ENCODE measurements around the gene ZNF791.
"Not testable (repeated sequence)": the region's sequence is repeated elsewhere in the genome, so short reads cannot be mapped to it uniquely, and the experiment has no call there.

ZNF791 gene

DNA sequence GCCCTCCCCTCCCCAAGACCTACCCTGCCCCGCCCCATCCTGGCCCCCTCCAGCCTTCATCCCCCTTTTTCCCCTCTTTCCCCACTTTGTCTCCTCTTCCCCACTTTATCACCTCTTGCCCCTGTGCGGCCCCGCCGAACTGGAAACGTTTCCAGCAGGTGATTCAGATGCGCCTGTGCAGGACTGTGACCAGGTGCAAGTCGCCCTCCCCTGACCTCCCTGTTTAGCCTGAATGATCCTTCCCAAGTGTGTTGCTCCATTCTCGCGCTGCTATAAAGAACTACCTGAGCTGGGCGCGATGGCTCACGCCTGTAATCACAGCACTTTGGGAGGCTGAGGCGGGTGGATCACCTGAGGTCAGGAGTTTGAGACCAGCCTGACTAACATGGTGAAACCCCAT lies 25.9 kb downstream of the ZNF791 start:
- DNase-seq: no peak

DNA sequence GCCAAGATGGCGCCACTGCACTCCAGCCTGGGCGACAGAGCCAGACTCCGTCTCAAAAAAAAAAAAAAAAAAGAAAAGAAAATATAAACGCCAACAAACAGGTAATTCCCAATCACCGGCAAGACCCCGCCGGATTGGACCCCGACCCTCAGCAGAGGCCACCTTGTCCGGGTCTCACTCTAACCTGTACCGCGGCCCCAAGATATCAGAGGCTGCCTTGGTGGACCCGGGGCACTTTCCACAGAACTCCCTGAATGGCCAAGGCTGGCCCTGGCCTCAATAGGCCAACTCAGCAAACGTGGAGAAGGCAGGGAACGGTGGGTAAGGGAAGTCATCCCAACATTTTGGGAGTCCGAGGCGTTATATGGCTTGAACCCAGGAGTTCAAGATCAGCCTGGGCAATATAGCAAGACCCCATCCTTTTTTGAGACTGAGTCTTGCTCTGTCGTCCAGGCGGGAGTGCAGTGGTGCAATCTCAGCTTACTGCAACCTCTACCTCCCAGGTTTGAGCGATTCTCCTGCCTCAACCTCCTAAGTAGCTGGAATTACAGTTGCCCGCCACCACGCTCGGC lies 28.0 kb downstream of the ZNF791 start:
- DNase-seq: no peak

DNA sequence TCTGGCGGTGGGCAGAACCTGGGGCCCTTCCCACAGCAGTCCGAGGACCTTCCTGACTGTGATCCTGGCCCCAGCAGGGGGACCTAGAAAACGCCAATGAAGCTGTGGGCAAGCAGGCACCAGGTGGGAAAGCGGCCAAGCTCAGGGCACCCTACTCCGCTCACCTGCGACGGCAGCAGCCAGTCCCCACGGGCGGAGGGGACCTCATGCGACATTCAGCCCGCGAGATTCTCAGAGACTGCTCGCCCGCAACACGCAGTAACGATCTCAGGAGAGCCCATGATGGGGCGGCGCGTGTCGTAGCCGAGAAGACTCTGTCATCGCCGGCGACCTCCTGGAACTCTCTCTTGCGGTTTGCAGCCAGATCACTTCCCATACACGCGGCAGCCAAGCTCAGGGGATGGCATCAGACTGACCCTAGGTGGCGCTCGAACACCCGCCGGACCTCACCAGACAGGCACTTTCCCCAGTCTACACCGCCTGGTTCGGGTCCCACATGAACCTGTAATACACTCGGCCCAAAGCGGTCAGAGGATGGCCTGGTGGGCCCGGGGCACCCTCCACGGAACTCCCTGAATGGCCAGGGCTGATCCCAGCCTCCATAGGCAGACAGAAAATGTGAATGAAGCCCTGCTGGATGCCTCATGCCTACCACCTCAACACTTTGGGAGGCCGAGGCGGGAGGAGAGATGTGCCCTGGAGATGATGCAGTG lies 29.3 kb downstream of the ZNF791 start:
- DNase-seq: peak; percentile 74

DNA sequence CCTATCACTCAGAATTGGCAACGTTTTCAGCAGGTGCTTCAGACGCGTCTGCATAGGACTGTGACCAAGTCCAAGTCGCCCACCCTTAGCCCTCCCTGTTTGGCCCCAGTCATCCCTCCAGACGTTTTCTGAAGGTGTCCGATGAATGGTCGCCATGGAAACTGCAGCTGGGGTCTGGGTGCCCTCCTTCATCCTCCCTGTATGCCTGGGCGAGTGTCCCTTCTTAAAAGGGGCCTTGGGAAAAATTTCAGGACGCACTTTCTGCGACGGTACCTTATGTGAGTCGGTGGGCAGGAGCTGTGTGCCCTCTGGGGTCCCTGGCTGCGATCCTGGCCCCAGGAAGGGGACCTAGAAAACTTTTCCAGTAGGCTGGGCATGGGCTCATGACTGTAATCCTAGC lies 30.7 kb downstream of the ZNF791 start:
- DNase-seq: no peak

DNA sequence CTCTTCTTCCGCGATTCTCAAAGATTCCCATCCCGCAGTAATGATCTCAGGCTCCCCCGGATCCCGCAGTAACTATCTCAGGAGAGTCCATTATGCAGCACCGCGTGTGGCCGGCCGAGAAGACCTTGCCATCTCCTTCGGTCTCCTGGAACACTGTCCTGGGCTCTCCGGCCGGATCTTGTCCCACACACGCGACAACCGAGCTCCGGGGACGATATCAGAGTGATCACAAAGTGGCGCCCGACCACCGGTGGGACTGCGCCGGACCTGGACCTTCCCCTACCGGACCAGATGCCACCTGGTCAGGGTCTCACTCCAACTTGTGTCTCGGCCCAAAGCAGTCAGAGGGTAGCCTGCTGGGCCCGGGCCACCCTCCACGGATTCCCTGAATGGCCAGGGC lies 31.8 kb downstream of the ZNF791 start:
- DNase-seq: no peak

DNA sequence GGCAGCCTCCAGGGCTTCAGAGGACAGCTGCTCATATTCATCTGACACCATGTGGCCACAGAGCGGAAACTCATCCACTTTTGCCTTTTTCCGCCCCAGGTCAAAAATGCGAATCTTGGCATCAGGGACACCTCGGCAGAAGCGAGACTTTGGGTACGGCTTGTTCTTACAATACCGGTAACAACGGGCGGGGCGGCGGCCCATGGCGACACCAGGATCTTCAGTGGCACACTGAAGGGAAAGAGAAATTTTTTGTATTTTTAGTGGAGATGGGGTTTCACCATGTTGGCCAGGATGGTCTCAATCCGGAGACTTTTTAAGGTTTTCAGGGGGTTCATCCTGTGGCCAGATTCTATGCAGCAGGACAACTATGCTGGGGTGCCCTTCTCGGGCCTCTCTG lies 33.0 kb downstream of the ZNF791 start:
- not testable (repeated sequence) for DNase-seq

DNA sequence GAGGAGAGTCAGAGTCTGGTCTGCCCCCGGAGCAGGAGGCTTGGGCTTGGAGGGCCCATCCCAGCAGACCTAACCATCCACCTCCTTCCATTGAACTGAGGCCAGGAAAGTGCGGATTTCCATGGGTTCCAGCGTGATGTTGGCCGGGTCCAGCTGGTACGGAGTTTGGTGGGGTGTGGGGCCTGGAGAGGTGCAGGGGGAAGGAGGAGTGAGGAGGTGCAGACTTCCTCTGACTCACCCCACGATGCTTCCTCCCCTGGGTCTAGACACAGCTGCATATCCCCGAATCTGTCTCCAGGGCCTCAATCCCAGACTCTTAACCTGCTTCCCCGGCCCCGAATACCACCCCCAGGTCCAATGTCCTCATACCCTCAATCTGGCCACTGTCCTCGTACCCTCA lies 35.8 kb downstream of the ZNF791 start:
- no peak for DNase-seq

DNA sequence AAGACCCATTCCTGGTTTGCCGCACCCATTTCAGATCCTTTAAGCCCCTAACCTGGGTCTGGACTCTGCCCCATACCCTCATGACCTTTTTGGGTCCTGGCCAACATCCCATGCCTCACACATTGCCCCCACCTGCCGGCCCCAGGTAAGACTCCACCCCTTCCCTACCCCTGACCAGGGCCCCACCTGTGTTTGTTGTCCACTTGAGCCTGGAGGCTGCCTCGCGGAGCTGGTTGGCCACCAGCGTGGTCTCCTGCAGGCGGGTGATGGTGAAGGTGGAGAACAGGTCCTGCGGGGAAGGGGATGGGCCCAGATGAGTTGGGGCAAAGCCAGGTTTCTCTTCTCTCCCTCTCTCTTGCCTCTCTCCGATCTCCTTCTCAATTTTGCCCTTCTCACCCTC lies 36.3 kb downstream of the ZNF791 start:
- no peak for DNase-seq

DNA sequence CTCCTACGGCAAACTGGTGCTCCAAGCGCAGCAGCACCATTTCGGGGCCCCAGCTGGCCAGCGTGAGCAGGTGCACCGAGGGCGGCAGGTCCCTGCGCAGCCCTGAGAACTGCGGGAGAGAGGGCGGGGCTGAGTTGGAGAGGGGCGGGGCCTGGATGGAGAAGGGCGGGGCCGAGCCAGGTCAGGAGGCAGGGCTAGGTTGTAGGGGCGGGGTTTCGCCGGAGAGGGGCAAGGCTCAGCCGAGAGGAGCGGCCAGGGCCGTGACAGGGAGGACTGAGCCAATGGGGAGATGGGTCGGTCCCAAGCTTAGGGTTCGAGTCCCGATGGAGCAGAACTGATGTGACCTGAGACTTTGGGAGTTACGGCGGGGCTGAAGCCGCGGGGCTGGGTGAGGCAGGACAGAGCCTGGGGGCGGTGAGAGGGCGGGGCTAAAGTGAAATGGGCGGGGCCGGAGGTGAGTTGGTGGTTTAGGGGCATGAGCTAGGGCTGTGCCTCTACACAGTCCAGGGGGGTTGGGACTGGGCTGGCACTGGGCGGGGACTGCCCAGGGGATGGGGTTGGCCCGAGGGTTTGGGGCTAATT lies 36.9 kb downstream of the ZNF791 start:
- DNase-seq: no peak

DNA sequence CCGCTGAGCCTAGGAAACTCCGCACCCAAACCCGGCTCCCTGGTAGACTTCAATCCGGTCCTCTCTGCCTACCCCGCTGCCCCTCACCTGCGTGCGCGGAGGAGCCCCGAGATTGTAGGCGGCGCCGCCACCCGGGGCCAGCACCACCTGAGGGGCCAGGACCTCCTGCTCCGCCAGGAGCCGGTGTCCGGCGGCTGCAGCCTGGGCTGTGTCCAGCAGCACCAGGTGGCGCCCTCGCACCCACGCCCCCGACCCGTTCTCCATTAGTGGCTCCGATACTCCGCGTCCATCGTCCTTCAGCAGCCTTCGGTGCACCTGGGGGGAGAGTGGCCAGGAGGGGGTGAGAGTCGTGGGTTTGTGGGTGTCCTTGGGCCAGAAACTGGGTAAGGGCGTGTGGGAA lies 37.4 kb downstream of the ZNF791 start:
- no peak for DNase-seq

DNA sequence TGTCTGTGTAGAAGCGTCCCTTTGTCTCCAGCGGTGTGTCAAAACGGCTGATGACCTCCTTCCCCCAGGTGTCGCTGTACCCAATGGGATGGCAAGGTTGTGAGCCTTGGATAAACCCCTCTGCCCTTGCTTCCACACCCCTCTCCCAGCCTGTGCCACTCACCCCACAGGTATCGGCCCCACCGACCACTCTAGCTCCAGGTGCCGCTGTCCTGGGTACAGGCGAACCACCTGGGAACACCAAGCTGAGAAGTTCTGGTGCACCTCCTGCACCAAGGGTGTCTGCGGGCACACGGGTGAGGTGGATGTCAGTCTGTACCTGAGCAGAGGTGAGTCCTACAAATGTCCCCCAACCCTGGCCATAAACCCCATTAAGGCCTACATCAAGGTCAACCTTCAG lies 39.2 kb downstream of the ZNF791 start:
- DNase-seq: no peak

DNA sequence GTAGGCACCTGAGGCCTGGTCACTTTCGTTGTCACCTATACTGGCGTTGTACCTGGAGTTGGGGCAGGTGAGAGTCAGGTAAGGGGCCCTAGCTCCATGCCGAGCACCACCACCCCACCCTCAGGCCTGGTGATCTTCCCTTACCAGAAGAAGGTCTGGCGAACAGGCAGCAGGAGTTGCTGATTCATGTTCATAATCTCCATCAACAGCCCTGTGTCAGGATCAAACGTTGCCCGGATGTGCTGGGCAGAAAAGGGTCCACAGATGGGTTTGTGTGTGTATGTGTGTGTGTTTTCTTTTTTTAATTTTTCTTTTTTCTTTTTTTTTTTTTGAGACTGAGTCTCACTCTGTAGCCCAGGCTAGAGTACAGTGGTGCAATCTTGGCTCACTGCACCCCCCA lies 41.5 kb downstream of the ZNF791 start:
- DNase-seq: no peak

DNA sequence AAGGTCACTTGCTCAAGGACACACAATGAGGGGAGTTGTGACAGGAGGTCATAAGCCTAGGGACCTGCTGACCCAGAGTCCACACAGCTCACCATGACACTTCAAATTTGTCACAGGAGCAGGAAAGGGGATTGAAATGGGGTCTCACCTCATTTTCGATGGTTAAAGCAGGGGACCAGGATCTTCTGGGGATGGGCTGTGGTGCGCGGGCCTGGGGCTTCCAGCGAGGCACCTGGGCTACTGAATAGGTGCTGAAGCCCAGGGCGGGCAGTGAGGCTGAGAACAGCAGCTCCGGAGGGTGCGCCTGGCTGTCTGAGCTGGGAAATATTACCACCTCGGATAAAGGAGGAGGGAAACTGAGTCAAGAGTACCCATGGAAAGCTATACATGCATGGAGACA lies 44.8 kb downstream of the ZNF791 start:
- DNase-seq: no peak

DNA sequence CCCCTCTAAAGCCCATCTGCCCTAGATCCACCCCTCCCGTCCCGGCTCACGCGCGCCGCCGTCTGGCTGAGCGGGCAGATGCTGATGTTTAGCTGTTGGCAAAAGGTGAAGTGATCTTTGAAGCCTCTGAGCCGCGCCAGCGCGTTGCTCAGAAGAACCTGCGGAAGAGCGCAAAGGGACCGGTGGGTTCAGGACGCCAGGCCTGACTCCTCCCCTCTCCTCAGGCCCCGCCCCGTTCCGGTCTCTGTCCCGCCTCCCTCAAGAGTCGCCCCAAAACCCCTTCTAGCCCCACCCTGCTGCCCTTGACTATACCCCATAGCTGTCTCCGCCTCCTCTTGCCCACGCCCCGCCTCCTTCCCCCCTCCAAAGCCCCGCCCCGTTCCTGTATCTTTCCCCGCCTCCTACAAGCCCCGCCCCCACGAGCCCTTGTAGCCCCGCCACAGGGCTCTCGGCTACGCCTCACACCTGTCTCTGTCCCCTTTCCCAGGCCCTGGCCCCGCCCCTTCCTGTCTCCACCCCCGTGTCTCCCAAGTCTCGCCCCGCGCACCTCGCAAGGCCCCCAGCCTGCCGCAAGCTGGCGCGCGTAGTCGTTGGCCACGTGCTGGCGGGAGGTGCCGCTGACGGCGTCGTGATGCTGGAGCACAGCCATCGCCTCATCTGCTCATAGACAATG lies 46.3 kb downstream of the ZNF791 start:
- no peak for DNase-seq

DNA sequence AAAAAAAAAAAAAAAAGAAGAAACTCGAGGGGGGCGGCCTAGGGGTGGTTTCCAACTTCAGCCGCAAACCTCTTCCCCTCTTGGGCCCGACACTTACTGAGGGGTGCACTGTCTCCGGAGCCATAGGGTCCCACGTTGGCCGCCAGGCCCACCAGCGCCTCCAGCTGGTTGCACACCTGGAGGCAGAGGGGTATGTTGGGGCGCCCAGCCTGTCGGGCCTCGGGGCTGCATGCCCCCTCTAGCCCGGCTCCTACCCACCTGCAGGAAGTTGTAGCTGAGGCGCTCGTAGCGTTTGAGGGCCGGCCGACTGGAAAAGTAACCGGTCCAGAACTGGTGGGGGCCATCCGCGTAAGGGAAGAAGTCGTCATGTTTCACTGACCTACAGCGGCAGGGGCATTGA lies 47.2 kb downstream of the ZNF791 start:
- no peak for DNase-seq

DNA sequence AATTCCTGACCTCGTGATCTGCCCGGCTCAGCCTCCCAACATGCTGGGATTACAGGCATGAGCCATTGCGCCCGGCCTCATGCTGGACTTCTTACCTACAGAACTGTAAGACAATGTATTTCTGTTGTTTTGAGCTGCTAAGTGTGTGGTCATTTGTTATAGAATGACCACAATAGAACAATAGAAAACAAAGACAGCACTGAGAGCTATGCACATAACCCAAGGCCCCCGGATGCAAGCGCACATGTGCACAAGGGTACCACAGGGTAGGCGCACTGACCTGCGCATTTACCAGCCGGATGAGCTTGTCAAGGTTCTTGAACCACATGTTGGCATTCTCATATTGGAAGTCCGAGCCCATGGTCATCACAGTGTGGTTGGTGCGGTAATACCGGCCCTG lies 50.3 kb downstream of the ZNF791 start:
- no peak for DNase-seq

DNA sequence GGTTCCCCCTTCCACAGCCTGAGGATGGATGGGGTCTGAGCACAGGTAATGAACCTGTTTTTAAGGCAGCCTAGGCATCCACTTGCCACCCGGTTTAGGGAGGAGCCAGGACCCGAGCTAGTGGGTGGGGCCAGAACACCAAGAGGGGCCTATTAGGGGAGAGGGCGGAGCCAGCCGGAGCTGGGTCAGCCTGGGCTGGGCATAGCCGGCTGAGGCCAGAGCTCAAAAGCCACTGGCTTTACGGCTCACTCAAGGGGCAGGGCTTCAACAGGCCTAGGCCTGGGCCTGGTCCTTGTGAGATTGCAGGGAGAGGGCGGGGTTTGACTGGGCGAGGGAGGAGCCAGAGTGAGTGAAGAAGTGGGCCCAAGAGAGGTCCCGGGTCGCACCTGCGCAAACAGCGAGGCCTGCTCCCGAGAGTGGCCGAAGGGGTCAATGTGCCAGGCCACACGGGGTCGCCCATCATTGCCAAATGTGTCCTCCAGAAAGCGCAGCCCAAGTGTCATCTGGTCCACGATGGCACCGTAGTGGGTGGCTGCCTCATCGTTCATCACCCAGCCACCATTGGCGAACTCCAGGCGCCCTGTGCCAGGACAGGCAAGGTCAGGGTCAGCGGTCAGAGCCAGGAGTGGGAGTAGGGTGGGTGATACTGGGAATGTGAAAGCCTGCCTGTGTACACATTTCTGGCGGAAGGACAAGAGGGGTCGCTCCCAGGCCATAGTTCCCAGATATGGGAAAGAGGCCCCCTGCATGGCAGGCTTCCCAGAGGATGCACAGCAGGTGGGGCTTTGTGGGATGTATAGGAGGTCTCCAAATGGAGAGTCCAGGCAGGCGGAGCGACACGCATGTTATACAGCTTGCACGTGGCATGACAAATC lies 53.9 kb downstream of the ZNF791 start:
- DNase-seq: no peak

DNA sequence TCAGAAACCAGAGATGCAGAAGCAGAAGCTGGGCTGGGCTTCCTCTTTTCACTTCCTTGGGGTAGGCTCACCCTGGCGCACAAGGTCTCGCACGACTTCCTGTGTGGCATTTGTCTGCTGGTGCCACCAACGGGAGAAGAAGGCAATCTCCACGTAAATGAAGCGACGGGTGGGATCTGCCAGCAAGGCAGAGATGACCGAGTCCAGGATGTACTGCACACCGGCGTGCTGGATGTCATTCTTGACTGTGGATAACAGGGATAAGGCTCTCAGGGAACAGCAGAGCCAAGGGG lies 54.5 kb downstream of the ZNF791 start:
- peak; percentile 46 for DNase-seq

DNA sequence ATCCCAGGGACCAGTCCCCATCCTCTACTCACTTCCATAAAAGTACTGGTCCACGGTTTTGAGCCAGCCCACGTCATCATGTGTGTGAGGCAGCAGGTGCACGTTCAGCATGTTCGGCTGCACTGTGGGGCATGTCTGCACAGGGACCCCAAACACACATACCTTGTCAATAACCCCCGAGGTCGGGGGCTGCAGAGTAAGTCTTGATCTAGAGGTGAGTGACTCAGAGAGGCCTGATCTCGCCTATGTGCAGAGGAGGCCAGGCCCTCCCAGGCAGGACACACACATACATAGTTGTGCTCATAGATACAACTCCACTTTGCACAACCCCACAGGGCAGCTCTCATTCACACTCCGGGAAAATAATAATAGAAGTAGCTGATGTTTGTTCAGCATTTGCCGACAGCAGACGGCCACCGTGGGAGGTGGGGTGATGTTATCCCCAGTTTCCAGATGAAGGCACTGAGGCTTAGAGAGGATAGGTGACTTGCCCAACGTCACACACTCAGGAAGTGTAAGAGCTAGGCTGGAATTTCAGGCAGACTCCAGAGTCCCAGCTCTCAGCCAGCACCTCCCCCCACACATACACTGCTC lies 55.0 kb downstream of the ZNF791 start:
- DNase-seq: no peak

DNA sequence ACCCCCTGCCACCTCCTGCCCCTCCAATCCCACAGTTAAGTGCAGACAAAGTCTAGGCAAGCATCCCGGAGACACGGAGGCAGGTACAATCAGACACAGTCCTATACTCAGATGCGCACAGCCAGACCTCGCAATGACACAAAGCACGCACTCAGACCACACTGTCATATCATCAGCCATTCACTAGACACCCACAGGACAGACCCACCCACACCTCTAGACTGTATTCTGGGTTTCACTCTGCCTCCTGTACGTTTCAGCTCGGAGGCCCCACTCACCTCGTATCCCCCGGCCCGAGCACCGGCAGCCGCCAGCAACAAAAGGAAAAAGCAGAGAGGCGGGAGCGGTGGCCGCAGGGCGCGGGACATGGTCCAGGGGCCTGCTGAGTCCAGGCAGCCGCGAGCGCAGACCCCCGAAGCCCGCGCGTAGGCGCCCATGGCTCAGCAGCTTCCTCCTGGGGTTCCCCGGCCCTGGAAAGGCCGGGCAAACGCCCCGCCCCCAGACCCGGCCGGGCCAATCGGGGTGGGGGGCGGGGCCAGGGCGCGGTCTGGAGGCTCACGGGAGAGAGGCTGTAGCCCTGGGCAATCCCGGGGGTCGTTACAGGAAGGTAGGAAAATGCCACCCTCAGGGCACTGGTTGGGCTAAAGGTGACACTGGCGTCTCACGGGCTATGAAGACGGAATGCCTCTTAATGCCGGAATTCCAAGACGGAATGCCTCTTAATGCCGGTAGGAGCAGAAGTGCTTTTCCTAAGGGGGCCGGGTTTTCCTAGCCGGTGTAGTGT lies 55.7 kb downstream of the ZNF791 start, which contains the start of the genes MAN2B1 and WDR83:
Gene MAN2B1 (minus strand): TSS at position 478 of the 784 bp plus-strand sequence. CDS start 41 bp downstream, at position 437.
Gene WDR83 (plus strand): TSS at position 543 of the 784 bp plus-strand sequence. CDS start 2,984 bp downstream, outside the sequence.
- peak; percentile 69 for DNase-seq

DNA sequence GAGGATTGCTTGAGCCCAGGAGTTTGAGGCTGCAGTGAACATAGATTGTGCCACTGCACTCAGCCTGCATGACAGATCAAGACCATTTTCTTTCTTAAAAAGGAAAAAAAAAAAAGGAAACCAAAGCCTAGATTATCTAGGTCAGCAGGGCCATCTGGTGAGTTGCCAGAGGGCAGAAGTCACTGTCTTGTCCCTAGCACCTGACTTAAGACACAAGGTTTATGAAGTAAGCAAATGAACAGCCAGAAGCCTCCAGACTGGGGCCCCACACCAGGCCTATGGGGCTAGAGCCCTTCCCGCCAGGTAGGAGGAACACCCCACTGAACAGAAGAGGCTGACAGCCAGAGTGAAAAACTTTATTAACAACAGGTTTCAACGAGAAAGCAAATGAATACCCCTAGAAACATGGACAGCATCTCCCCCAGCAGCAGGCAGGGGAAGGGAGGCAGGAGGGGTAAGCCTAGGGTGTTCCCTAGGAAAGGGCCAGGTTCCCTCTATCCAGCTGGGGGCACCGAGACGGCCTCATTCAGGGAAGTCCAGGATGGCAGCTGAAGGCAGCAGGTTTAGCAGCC lies 57.1 kb downstream of the ZNF791 start:
- DNase-seq: no peak
